MCF 10A (cell line): ENCODE results near the gene PPP3CB. TPM values are rescaled to one million over a fixed set of nuclear protein-coding genes. Genes with fewer than 3 reads are reported as not detected.

ENCODE experiments used
- BruUV-seq: library from RNA; stranded (reverse); fragments of 400-500 nt; replicated peaks from 2 replicates; lab custom pipeline; 2021; lab: Mats Ljungman, UMichigan
- CTCF ChIA-PET: fragments of 300-600 bp; sonication (Branson Sonifier 250); formaldehyde crosslinking; extraction: SDS; loops from one replicate; lab custom pipeline; 2021; ENCODE audit warnings: antibody characterized with exemption, inconsistent platforms; lab: Yijun Ruan, JAX
- POLR2A ChIA-PET: fragments of 300-600, 350-650 bp; sonication (Branson Sonifier 250); formaldehyde crosslinking; extraction: SDS; loops from one replicate; lab custom pipeline; 2020; ENCODE audit warnings: antibody characterized with exemption, inconsistent platforms; lab: Yijun Ruan, JAX
- DNase-seq: peaks from one replicate; pipeline ENCODE4 v3.0.0-alpha.2; 2018; ENCODE audit not compliant: unreplicated experiment
- H3K27ac Mint-ChIP-seq: one replicate; pipeline ENCODE4 v1.8.0; 2022; ENCODE audit warnings: mild to moderate bottlenecking, low read depth, mixed read lengths; ENCODE audit not compliant: unreplicated experiment
- H3K27me3 Mint-ChIP-seq: one replicate; pipeline ENCODE4 v1.8.0; 2022; ENCODE audit warnings: mixed read lengths; ENCODE audit not compliant: insufficient read depth, unreplicated experiment
- H3K36me3 Mint-ChIP-seq: one replicate; pipeline ENCODE4 v1.8.0; 2022; ENCODE audit warnings: mild to moderate bottlenecking, moderate library complexity, mixed read lengths; ENCODE audit not compliant: insufficient read depth, unreplicated experiment
- H3K4me1 Mint-ChIP-seq: one replicate; pipeline ENCODE4 v1.8.0; 2022; ENCODE audit warnings: mixed read lengths; ENCODE audit not compliant: insufficient read depth, unreplicated experiment
- H3K4me3 Mint-ChIP-seq: one replicate; pipeline ENCODE4 v1.8.0; 2022; ENCODE audit warnings: mild to moderate bottlenecking, moderate library complexity, mixed read lengths; ENCODE audit not compliant: unreplicated experiment
- H3K9me3 Mint-ChIP-seq: one replicate; pipeline ENCODE4 v1.8.0; 2022; ENCODE audit warnings: mixed read lengths; ENCODE audit not compliant: unreplicated experiment
- intact Hi-C: fragments of 100-400 bp; cut with micrococcal nuclease; formaldehyde crosslinking; loops from 2 replicates; pipeline ENCODE4 v1.14.1; 2022
- total RNA-seq: library from RNA; stranded (reverse); gene quantifications from 2 replicates; pipeline ENCODE4 v1.2.3, GENCODE V29; 2022
- TF ChIP-seq, protein P1 (sequence below): fragments of 200-600 bp; IDR thresholded peaks from one replicate; pipeline ENCODE4 v1.8.0; 2022; ENCODE audit warnings: antibody characterized with exemption, mild to moderate bottlenecking; ENCODE audit not compliant: unreplicated experiment

PPP3CB gene
- total RNA-seq, 1 experiment from 2014 or later: 37.4 TPM

DNA sequence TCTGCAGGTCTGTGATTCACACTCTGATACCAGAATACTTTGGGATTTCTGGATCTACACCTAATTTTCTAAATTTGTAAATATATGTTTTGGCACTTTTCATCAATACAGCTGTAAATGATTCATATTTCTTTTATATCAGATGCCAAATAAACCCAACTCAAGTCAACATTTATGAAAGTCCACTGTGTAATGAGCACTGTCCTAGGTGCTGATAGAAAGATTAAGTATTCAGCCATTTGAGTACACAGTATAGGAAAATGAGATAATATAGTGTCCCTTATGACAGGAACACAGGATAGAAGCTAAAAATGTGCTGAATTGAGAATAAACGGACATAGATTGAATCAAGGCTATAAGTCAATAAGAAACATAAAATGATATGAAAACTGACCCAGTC is 88.3 kb downstream of the PPP3CB start:
- peaks cover 21% of the 10 kb centered on the region for H3K4me1 Mint-ChIP-seq
- TF ChIP-seq, protein P1, sequence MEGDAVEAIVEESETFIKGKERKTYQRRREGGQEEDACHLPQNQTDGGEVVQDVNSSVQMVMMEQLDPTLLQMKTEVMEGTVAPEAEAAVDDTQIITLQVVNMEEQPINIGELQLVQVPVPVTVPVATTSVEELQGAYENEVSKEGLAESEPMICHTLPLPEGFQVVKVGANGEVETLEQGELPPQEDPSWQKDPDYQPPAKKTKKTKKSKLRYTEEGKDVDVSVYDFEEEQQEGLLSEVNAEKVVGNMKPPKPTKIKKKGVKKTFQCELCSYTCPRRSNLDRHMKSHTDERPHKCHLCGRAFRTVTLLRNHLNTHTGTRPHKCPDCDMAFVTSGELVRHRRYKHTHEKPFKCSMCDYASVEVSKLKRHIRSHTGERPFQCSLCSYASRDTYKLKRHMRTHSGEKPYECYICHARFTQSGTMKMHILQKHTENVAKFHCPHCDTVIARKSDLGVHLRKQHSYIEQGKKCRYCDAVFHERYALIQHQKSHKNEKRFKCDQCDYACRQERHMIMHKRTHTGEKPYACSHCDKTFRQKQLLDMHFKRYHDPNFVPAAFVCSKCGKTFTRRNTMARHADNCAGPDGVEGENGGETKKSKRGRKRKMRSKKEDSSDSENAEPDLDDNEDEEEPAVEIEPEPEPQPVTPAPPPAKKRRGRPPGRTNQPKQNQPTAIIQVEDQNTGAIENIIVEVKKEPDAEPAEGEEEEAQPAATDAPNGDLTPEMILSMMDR: no peak
- H3K27me3 Mint-ChIP-seq: no peaks in the 10 kb centered on the region
- BruUV-seq: no TSS peak
- no peak for DNase-seq
- H3K4me3 Mint-ChIP-seq: no peak overlapping the region
- peaks cover 27% of the 10 kb centered on the region for H3K36me3 Mint-ChIP-seq
- intact Hi-C loops: no loop called here
- H3K27ac Mint-ChIP-seq: no peak overlapping the region
- CTCF ChIA-PET: interaction anchor here (0.7 kb wide), 1 partner anchor 237 kb away, joined by 3 read pairs; no protein-coding TSS in a partner anchor
- H3K9me3 Mint-ChIP-seq: no peaks in the 10 kb centered on the region
- POLR2A ChIA-PET: interaction anchor here (1.1 kb wide), 1 partner anchor 154 kb away, joined by 4 read pairs; no protein-coding TSS in a partner anchor

DNA sequence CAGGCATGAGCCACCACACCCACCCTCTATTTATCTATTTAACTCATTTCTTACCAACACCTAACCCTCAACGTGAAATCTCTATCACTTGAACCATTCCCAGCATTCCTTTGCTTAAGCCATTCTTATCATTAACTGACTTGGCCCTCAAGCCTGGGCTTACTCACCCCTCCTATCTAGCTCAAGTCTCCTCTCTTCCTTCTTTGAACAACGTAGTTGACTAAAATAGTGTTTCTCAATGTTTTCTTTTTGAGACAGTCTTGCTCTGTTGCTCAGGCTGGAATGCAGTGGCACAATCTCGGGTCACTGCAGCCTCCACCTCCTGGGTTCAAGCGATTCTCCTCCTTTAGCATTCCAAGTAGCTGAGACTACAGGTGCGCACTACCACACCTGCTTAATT is 89.0 kb downstream of the PPP3CB start:
- no TSS peak for BruUV-seq
- H3K36me3 Mint-ChIP-seq: peaks cover 30% of the 10 kb centered on the region
- H3K27me3 Mint-ChIP-seq: no peaks in the 10 kb centered on the region
- H3K27ac Mint-ChIP-seq: no peak overlapping the region
- ChIA-PET CTCF (interaction anchor here (0.7 kb wide), 1 partner anchor 238 kb away, joined by 3 read pairs; no protein-coding TSS in a partner anchor), POLR2A (interaction anchor here (1.1 kb wide), 1 partner anchor 153 kb away, joined by 4 read pairs; no protein-coding TSS in a partner anchor)
- no peaks in the 10 kb centered on the region for H3K9me3 Mint-ChIP-seq
- H3K4me1 Mint-ChIP-seq: peaks cover 21% of the 10 kb centered on the region
- H3K4me3 Mint-ChIP-seq: no peak overlapping the region
- no peak for DNase-seq
- TF ChIP-seq, protein P1: no peak
- intact Hi-C loops: no loop called here

DNA sequence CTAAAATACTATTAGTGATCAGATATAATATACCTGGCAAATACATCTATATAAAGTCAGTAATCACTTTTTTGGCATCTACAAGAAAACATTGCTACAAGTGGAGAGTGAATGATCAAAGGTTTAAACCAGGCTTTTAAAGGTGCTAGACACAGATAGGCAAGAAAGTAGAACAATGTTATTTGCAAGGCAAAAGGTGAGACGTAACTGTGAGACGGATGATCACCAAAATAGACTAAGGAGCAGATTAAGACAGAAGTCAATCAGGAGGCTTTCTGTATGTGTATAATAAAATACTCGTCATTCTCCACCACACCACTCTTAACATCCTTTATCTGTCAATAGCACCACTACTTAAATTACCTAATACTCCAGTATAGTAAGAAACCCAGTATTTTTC is 90.3 kb downstream of the PPP3CB start:
- TF ChIP-seq, protein P1: no peak
- Mint-ChIP-seq H3K27ac (no peak overlapping the region), H3K36me3 (peaks cover 35% of the 10 kb centered on the region), H3K9me3 (no peaks in the 10 kb centered on the region), H3K27me3 (no peaks in the 10 kb centered on the region), H3K4me3 (no peak overlapping the region), H3K4me1 (peaks cover 21% of the 10 kb centered on the region)
- intact Hi-C loops: no loop called here
- no peak for DNase-seq
- ChIA-PET CTCF (interaction anchor here (0.9 kb wide), 1 partner anchor 9 kb away, joined by 4 read pairs; no protein-coding TSS in a partner anchor), POLR2A (no interaction called here)
- BruUV-seq: no TSS peak

DNA sequence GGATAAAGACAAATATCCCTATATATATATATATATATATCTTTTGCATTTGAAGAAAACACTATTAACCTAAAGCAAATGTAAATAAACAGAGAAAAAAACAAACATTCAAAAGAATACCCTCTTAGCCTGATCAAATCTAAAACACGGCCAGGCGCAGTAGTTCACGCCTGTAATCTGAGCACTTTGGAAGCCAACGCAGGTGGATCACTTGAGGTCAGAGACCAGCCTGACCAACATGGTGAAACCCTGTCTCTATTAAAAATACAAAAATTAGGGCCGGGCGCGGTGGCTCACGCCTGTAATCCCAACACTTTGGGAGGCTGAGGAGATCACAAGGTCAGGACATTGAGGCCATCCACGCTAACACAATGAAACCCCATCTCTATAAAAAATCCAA is 91.1 kb downstream of the PPP3CB start:
- POLR2A ChIA-PET: interaction anchor here (0.6 kb wide), 1 partner anchor 528 kb away, joined by 3 read pairs; no protein-coding TSS in a partner anchor
- no peaks in the 10 kb centered on the region for H3K9me3 Mint-ChIP-seq
- intact Hi-C loops: no loop called here
- peaks cover 21% of the 10 kb centered on the region for H3K4me1 Mint-ChIP-seq
- peaks cover 44% of the 10 kb centered on the region for H3K36me3 Mint-ChIP-seq
- no TSS peak for BruUV-seq
- H3K27me3 Mint-ChIP-seq: no peaks in the 10 kb centered on the region
- DNase-seq: no peak
- CTCF ChIA-PET: interaction anchor here (0.5 kb wide), 1 partner anchor 1041 kb away, joined by 3 read pairs; no protein-coding TSS in a partner anchor
- no peak overlapping the region for H3K27ac Mint-ChIP-seq
- no peak overlapping the region for H3K4me3 Mint-ChIP-seq
- TF ChIP-seq, protein P1: no peak
